ENCODE results near the gene GCNA.
"Not testable (repeated sequence)": the region's sequence is repeated elsewhere in the genome, so short reads cannot be mapped to it uniquely, and the experiment has no call there.

GCNA gene

DNA sequence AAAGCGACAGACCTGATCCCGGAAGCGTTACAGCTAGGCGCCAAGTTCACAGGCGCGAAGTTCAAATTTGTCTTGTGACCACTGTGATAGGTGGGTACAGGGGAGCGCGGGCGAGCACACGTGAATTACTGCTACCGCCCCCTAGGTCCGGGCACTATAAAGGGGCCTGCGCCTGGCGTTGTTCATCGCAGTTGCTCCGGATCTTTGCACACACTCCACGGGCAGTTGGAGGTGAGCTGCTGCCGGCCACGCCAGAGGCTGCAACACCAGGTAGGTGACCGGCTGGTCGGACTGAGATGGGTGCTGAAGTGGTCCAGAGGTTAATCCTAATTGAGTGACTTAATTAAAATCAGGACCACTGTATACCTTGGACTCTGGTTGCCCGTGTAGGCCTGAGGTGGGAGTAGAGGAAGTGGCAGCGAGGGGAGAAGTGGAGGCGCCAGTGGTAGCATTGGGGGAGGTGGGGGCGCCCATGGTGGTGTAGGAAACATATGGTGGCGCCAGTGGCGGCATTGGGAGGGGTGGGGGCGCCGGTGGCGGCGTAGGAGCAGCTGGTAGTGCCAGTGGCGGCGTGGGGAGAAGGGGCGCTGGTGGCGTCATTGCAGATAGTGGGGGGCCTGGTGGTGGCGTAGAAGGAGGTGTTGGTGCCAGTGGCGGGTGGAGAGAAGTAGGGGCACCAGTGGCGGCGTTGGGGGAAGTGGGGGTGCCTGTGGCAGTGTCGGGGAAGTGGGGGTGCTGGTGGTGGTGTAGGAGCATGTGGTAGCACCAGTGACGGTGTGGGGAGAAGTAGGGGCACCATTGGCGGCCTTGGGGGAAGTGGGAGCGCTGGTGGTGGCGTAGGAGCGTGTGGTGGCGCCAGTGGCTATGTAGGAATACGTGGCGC lies at the start of gene GCNA:
Gene GCNA (plus strand): TSS at position 185 of the 883 bp plus-strand sequence. CDS start 2,385 bp downstream, outside the sequence.
- DNase-seq: no peak

GRCh38 chrX:71532078-71532752 lies 46.0 kb upstream of the GCNA start:
- DNase-seq: no peak

DNA sequence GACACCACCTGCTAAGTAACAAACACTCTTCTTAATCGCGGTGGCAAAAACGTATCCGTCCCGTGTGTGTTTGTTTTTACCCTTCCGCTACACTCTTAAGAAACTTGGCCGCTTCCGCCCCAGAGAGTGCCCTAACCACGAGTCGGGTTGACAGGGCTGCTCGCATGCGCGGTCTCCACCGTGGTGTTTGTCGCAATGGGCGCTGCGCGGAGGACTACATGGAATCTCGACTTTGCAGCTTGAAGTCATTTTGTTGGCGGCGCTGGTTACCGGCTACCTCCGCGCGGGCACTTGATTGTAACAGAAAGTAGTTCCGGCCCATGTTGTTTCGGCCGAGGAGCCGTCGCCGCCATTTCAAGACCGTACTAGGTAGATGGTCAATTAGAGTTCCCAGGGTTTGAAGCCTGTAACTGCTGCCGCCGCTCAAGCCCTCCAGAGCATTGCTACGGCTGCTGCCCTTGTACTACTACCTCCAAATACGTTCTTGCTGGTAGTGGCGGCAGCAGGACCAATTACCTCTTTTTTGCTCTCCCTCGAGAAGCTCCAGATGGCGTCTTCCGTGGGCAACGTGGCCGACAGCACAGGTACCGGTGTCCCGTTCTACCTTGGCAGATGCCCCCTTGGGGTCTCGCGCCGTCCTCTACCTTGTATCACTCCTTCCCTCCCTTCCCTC lies 45.3 kb upstream of the GCNA start, which contains the start of gene OGT:
Gene OGT (plus strand): TSS at position 352 of the 673 bp plus-strand sequence. CDS start 196 bp downstream, at position 548.
- peak; percentile 68 for DNase-seq

DNA sequence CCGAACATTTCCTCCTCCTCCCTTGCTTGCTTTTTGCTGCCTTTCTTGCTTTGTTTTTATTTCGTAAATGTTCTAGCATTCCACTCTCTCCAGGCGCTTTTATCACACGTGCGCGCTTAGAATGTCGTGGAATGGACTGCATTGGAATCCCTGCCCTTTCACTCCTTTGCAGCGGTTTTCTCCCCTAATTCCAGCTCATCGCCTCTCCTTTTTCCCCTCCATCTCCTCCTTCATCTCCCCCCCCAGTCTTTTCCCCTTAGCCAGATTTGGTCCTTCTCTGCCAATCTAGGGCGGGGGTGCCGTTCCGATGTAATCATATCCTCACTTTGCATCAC lies 44.8 kb upstream of the GCNA start:
- DNase-seq: no peak

- DNase-seq: no peak
Observed at GRCh38 chrX:71533851-71534561, 44.2 kb upstream of the GCNA start.

DNA sequence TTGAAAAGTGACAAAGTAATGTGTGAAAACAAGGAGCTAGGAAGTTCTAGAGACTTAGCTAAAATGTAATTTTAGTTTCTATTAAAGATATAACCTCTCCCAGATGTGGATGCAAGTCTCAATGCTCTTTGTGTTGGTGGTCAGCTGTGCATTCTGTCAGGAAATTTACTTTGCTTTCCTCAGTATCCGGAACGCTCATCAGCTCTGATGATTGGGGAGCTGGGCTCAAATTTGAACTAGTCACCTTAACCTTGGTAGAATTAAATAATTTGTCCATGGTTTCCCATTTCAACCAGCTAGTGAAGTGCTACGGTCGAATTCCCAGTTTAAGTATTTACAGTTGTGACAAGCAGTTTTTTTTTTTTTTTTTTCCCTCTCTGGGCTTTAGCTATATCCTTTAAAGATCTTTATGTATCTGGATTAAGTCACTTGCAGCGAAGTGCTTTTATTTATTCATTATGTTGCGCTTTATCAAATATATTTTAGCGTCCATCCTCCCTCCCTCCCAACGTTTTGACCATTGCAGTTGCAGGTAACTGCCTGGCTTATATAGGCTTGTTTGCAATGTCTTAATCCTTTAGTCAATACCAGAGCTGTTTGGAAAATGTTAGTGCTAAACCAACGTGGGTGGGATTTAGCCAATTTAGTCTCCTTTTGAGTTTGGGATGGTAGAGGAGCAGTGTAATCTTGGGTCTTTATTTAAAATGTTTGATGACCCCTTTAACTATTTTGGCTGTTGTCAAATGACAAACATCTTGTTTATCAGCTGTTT lies 43.3 kb upstream of the GCNA start:
- DNase-seq: no peak

DNA sequence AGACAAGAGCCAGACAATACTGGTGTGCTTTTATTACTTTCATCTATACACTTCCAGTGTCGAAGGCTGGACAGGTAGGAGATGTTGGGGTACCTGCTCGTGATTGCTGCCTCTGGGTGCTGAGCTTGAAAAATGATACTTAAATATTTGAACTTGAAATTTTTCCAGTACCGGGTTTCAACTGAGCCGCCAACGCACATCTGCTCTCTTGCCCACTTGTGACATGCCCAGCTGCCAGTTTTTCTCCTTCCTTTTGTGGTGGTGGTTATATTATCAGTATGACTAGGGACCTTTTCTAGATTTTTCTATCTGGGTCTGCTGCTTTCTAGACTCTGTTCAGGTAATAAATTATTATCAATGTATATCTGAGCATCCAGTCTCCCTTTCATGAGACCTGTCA lies 42.0 kb upstream of the GCNA start:
- no peak for DNase-seq

DNA sequence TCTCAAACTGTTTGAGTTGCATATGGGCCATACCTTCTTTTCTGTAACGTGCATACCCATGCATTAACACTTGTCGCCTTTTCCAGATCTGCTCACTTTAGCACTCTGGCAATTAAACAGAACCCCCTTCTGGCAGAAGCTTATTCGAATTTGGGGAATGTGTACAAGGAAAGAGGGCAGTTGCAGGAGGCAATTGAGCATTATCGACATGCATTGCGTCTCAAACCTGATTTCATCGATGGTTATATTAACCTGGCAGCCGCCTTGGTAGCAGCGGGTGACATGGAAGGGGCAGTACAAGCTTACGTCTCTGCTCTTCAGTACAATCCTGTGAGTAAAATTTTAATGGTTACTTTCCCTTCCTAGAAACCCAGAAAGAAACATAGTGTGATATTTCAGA lies 40.5 kb upstream of the GCNA start:
- DNase-seq: no peak

DNA sequence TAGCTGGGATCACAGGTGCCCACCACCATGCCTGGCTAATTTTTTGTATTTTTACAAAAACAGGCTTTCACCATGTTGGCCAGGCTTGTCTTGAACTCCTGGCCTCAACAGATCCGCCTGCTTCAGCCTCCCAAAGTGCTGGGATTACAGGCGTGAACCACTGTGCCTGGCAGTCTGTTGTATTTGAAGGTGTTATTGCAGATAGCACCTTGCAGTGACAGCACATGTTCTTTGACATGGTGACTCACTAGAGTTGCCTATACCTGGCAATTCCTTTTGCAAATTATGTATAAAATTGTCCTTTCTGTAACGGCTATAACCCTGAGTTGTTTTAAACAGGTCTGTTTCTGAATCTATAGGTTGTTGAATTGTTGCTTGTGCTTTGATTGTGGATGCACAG lies 37.4 kb upstream of the GCNA start:
- no peak for DNase-seq

- no peak for DNase-seq
Observed at GRCh38 chrX:71541210-71542022, 36.8 kb upstream of the GCNA start.

- no peak for DNase-seq
Observed at GRCh38 chrX:71542411-71542810, 35.8 kb upstream of the GCNA start.

GRCh38 chrX:71542825-71543224 lies 35.4 kb upstream of the GCNA start:
- no peak for DNase-seq

GRCh38 chrX:71543316-71543715 lies 34.9 kb upstream of the GCNA start:
- DNase-seq: no peak

GRCh38 chrX:71545364-71545763 lies 32.9 kb upstream of the GCNA start:
- DNase-seq: no peak

GRCh38 chrX:71546879-71547278 lies 31.4 kb upstream of the GCNA start:
- no peak for DNase-seq

- DNase-seq: no peak
Observed at GRCh38 chrX:71547339-71547738, 30.9 kb upstream of the GCNA start.

- DNase-seq: no peak
Observed at GRCh38 chrX:71549986-71550385, 28.3 kb upstream of the GCNA start.

DNA sequence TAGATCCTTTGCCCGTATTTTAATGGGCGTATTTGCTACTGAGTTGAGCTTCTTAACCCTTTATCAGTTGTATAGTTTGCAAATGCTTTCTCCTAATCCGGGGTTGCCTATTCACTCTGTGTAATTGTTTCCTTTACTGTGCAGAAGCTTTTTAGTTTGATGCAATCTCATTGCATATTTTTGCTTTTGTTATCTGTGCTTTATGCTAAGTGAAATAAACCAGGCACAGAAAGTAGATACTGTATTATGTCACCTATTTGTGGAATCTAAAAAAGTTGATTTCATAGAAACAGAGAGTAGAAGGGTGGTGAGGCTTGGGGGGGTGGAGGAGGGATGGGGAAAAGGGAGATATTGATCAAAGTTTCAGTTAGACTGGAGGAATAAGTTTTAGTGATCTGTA lies 27.7 kb upstream of the GCNA start:
- no peak for DNase-seq

- no peak for DNase-seq
Observed at GRCh38 chrX:71556036-71556435, 22.2 kb upstream of the GCNA start.

GRCh38 chrX:71558920-71559319 lies 19.3 kb upstream of the GCNA start:
- no peak for DNase-seq

GRCh38 chrX:71559773-71560172 lies 18.5 kb upstream of the GCNA start:
- DNase-seq: not testable (repeated sequence)
